Liver (tissue), 9 donors: ENCODE data around the gene OPN1MW3. TPM values are rescaled to one million over a fixed set of nuclear protein-coding genes. Genes with fewer than 3 reads are reported as not detected.
"Not testable (repeated sequence)": the region's sequence is repeated elsewhere in the genome, so short reads cannot be mapped to it uniquely, and the experiment has no call there.

Source experiments
- DNase-seq: peaks from one replicate; pipeline ENCODE4 v3.0.0-alpha.2; 2017; ENCODE audit warnings: low spot score
- H3K27ac ChIP-seq, 2 donors: one replicate each; pipeline ENCODE4 v1.7.0; 2013; ENCODE audit warnings: inconsistent platforms in 2 of 2, low read length in 2 of 2, control low read depth in 1 of 2, low read depth in 1 of 2, mild to moderate bottlenecking in 1 of 2
- H3K27me3 ChIP-seq, 4 donors: one replicate each; pipeline versions ENCODE4 v1.6.1 to v1.7.0; 2013; ENCODE audit warnings: low read length in 3 of 4, inconsistent platforms in 1 of 4, mild to moderate bottlenecking in 1 of 4, moderate library complexity in 1 of 4; ENCODE audit not compliant: control insufficient read depth in 4 of 4, insufficient read depth in 4 of 4
- H3K36me3 ChIP-seq, 4 donors: one replicate each; pipeline versions ENCODE4 v1.6.1 to v1.7.0; 2013; ENCODE audit warnings: low read length in 3 of 4, mild to moderate bottlenecking in 3 of 4, low read depth in 1 of 4, moderate library complexity in 1 of 4; ENCODE audit not compliant: control insufficient read depth in 4 of 4, insufficient read depth in 3 of 4
- H3K4me1 ChIP-seq, 4 donors: one replicate each; pipeline versions ENCODE4 v1.6.1 to v1.7.0; 2013; ENCODE audit warnings: low read length in 3 of 4, mild to moderate bottlenecking in 3 of 4, moderate library complexity in 1 of 4; ENCODE audit not compliant: control insufficient read depth in 4 of 4, insufficient read depth in 4 of 4
- H3K4me3 ChIP-seq, 3 donors: one replicate each; pipeline versions ENCODE4 v1.6.1 to v1.7.0; 2013; ENCODE audit warnings: low read length in 3 of 3, control low read depth in 1 of 3, low read depth in 1 of 3, mild to moderate bottlenecking in 1 of 3
- H3K9ac ChIP-seq, 2 donors: one replicate each; pipeline ENCODE4 v1.7.0; 2013; ENCODE audit warnings: low read length in 2 of 2, mild to moderate bottlenecking in 2 of 2, moderate library complexity in 2 of 2, control low read depth in 1 of 2, low read depth in 1 of 2
- H3K9me3 ChIP-seq, 4 donors: one replicate each; pipeline versions ENCODE4 v1.6.1 to v1.7.0; 2013; ENCODE audit warnings: low read length in 3 of 4; ENCODE audit not compliant: control insufficient read depth in 4 of 4
- CTCF ChIP-seq: fragments of 150-350 bp; IDR thresholded peaks from 2 replicates; pipeline ENCODE4 v1.5.1; 2017; ENCODE audit warnings: improper control_type of control experiment, low read depth, low read length; ENCODE audit not compliant: missing input control
- EGR1 ChIP-seq, 2 donors: IDR thresholded peaks; 2 replicates each; pipeline ENCODE4 v1.6.1; 2016 to 2018; ENCODE audit warnings: antibody characterized with exemption in 2 of 2, low read depth in 2 of 2
- FOXA1 ChIP-seq: IDR thresholded peaks from 2 replicates; pipeline ENCODE4 v1.6.1; 2016; ENCODE audit warnings: antibody characterized with exemption
- HNF4A ChIP-seq, 2 donors: conservative IDR thresholded peaks; 2 replicates each; pipeline ENCODE4 v1.6.1; 2016; ENCODE audit warnings: antibody characterized with exemption in 2 of 2, mild to moderate bottlenecking in 2 of 2
- HNF4G ChIP-seq: IDR thresholded peaks from 2 replicates; pipeline ENCODE4 v1.6.1; 2016; ENCODE audit warnings: antibody characterized with exemption
- MAX ChIP-seq: IDR thresholded peaks from 2 replicates; pipeline ENCODE4 v1.6.1; 2016; ENCODE audit warnings: antibody characterized with exemption
- NR2F2 ChIP-seq: IDR thresholded peaks from 2 replicates; pipeline ENCODE4 v1.6.1; 2016; ENCODE audit warnings: antibody characterized with exemption
- RAD21 ChIP-seq, 2 donors: IDR thresholded peaks; 2 replicates each; pipeline ENCODE4 v1.6.1; 2016; ENCODE audit warnings: antibody characterized with exemption in 2 of 2, mild to moderate bottlenecking in 2 of 2
- REST ChIP-seq: IDR thresholded peaks from 2 replicates; pipeline ENCODE4 v1.6.1; 2016; ENCODE audit warnings: antibody characterized with exemption, mild to moderate bottlenecking
- TAF1 ChIP-seq: conservative IDR thresholded peaks from 2 replicates; pipeline ENCODE4 v1.6.1; 2016; ENCODE audit warnings: antibody characterized with exemption, mild to moderate bottlenecking
- YY1 ChIP-seq: IDR thresholded peaks from 2 replicates; pipeline ENCODE4 v1.6.1; 2016; ENCODE audit warnings: antibody characterized with exemption, mild to moderate bottlenecking
- WGBS: extraction: QIAGEN DNeasy Blood & Tissue Kit; methylation state at CpG from one replicate; pipeline ENCODE4 v1.1.7; 2013; 5-methylcytosine and 5-hydroxymethylcytosine counted together
- polyA plus RNA-seq, 2 donors: library from polyadenylated mRNA; stranded (reverse) in 1 of 2; unstranded in 1 of 2; fragments of 200-250 nt in 1 of 2; fragments of >200 nt in 1 of 2; fragmentation: Nextera tagmentation in 1 of 2; extraction: Ambion mirVana in 1 of 2; gene quantifications; one replicate each; pipeline versions ENCODE4 v1.2.1 to v1.2.3, GENCODE V29; 2013 to 2015
- total RNA-seq, 2 donors: library from RNA; depleted of rRNA; stranded (reverse); fragments of >200 nt; gene quantifications; one replicate each; pipeline ENCODE4 v1.2.3, GENCODE V29; 2014
- TF ChIP-seq, protein P1 (sequence below): IDR thresholded peaks from 2 replicates; pipeline ENCODE4 v1.6.1; 2016; ENCODE audit warnings: antibody characterized with exemption
- donor health status: healthy.
- donor health status: healthy.
- donor health status: healthy.
- donor health status: healthy.
- donor health status: healthy.

OPN1MW3 gene
- total and polyA plus RNA-seq, 4 donors, result not detected

GRCh38 chrX:154298312-154298711, 40.9 kb downstream of the OPN1MW3 start:
- Histone ChIP-seq H3K36me3 (no peaks in the 10 kb centered on the region), H3K4me3 (no peak overlapping the region), H3K4me1 (no peaks in the 10 kb centered on the region), H3K27me3 (no peaks in the 10 kb centered on the region), H3K27ac (no peak overlapping the region), H3K9ac (no peak overlapping the region), H3K9me3 (no peaks in the 10 kb centered on the region)
- WGBS, result 85% methylated on average over 7 of the region's 7 CpGs
- DNase-seq, result no peak
- TF ChIP-seq TAF1 (no peak), CTCF (no peak), HNF4G (no peak)
- TF ChIP-seq, protein P1, sequence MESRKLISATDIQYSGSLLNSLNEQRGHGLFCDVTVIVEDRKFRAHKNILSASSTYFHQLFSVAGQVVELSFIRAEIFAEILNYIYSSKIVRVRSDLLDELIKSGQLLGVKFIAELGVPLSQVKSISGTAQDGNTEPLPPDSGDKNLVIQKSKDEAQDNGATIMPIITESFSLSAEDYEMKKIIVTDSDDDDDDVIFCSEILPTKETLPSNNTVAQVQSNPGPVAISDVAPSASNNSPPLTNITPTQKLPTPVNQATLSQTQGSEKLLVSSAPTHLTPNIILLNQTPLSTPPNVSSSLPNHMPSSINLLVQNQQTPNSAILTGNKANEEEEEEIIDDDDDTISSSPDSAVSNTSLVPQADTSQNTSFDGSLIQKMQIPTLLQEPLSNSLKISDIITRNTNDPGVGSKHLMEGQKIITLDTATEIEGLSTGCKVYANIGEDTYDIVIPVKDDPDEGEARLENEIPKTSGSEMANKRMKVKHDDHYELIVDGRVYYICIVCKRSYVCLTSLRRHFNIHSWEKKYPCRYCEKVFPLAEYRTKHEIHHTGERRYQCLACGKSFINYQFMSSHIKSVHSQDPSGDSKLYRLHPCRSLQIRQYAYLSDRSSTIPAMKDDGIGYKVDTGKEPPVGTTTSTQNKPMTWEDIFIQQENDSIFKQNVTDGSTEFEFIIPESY, result no peak

DNA sequence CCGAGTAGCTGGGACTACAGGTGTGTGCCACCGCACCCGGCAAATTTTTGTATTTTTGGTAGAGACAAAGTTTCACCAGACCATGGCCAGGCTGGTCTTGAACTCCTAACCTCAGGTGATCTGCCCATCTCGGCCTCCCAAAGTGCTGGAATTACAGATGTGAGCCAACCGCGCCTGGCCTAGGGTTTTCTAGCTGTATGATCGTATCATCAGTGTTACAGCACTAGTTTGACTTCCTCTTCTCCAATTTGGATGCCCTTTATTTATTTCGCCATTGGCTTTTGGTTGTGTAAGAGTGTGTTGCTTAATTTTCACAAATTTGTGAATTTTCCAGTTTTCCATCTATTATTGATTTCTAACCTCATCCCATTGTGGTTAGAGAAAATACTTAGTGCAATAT, 43.4 kb downstream of the OPN1MW3 start:
- no peaks in the 10 kb centered on the region for H3K4me1 ChIP-seq
- H3K4me3 ChIP-seq, result no peak overlapping the region
- DNase-seq, result no peak
- 78% methylated on average over 8 of the region's 8 CpGs for WGBS
- H3K27me3 ChIP-seq, result no peaks in the 10 kb centered on the region
- TF ChIP-seq HNF4A (conservative IDR thresholded peaks at IDR 0.05) (no peak), MAX (no peak), REST (no peak), TAF1 (no peak), NR2F2 (no peak), RAD21 (IDR thresholded peaks at IDR 0.05) (no peak), EGR1 (IDR thresholded peaks at IDR 0.05; ENCODE audit: low read depth in 2 of 2) (no peak), YY1 (no peak), FOXA1 (no peak)
- H3K36me3 ChIP-seq, result no peaks in the 10 kb centered on the region
- no peak overlapping the region for H3K27ac ChIP-seq
- H3K9me3 ChIP-seq, result no peaks in the 10 kb centered on the region
- no peak overlapping the region for H3K9ac ChIP-seq

- H3K9me3 ChIP-seq, H3K27me3 ChIP-seq, DNase-seq, H3K4me3 ChIP-seq, H3K4me1 ChIP-seq, H3K9ac ChIP-seq, H3K27ac ChIP-seq, H3K36me3 ChIP-seq: not testable (repeated sequence)
- WGBS, result 85% methylated on average over 7 of the region's 7 CpGs
These were observed 45.6 kb downstream of the OPN1MW3 start for GRCh38 chrX:154302998-154303397.
